Mammary epithelial cell (primary cell): Measurements from ENCODE around the gene CLASP1.

Experiments used
- EZH2 ChIP-seq: IDR thresholded peaks from 2 replicates; pipeline ENCODE4 v1.6.1; 2012; ENCODE audit warnings: low read length, inconsistent platforms, borderline replicate concordance
- TF ChIP-seq, protein P1 (sequence below), 2 donors: IDR thresholded peaks in 1 of 2; conservative IDR thresholded peaks in 1 of 2; 2 replicates each; pipeline ENCODE4 v1.5.1; 2011 to 2012; ENCODE audit warnings: inconsistent platforms in 2 of 2, low read length in 2 of 2, mild to moderate bottlenecking in 2 of 2, control low read depth in 1 of 2, low read depth in 1 of 2; ENCODE audit not compliant: insufficient read depth in 1 of 2; ENCODE audit errors: extremely low read depth in 1 of 2

DNA sequence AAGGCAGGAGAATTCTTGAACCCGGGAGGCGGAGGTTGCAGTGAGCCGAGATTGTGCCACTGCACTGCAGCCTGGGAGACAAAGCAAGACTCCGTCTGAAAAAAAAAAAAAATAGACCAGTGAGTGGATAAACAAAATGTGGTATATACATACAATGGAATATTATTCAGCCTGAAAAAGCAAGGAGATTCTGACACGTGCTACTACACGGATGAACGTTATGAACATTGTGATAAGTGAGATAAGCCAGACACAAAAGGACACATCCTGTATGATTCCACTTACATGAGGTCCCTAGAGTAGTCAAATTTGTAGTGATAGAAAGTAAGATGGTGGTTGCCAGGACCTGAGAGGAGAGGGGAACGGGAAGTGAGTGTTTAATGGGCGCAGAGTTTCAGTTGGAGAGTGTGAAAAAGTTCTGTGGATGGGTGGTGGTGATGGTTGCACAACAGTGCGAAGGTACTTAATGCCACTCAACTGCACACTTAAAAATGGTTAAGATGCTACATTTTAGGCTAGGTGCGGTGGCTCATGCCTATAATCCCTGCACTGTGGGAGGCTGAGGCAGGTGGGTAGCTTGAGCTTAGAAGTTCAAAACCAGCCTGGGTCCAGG, 49.2 kb upstream of the CLASP1 start:
- TF ChIP-seq, protein P1, sequence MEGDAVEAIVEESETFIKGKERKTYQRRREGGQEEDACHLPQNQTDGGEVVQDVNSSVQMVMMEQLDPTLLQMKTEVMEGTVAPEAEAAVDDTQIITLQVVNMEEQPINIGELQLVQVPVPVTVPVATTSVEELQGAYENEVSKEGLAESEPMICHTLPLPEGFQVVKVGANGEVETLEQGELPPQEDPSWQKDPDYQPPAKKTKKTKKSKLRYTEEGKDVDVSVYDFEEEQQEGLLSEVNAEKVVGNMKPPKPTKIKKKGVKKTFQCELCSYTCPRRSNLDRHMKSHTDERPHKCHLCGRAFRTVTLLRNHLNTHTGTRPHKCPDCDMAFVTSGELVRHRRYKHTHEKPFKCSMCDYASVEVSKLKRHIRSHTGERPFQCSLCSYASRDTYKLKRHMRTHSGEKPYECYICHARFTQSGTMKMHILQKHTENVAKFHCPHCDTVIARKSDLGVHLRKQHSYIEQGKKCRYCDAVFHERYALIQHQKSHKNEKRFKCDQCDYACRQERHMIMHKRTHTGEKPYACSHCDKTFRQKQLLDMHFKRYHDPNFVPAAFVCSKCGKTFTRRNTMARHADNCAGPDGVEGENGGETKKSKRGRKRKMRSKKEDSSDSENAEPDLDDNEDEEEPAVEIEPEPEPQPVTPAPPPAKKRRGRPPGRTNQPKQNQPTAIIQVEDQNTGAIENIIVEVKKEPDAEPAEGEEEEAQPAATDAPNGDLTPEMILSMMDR (conservative IDR thresholded peaks at IDR 0.05 in 1 of 2, IDR thresholded peaks at IDR 0.05 in 1 of 2; ENCODE audit: extremely low read depth in 1 of 2, insufficient read depth in 1 of 2, low read depth in 1 of 2, low read length in 2 of 2), result no peak
- no peak for TF ChIP-seq EZH2
